Left ventricle myocardium inferior (tissue), 1 donor: ENCODE measurements around the gene L1CAM. TPM values are rescaled to one million over a fixed set of nuclear protein-coding genes. Genes with fewer than 3 reads are reported as not detected.

Experiments
- DNase-seq: peaks from one replicate; pipeline ENCODE4 v3.0.0-alpha.2; 2020
- H3K27ac ChIP-seq: fragments of 200-600 bp; replicated peaks from 2 replicates; pipeline ENCODE4 v1.8.0; 2021
- H3K27me3 ChIP-seq: fragments of 200-600 bp; 2 replicates; pipeline ENCODE4 v1.8.0; 2021; ENCODE audit warnings: low read depth
- H3K36me3 ChIP-seq: fragments of 200-600 bp; 2 replicates; pipeline ENCODE4 v1.8.0; 2021
- H3K4me1 ChIP-seq: fragments of 200-600 bp; 2 replicates; pipeline ENCODE4 v1.8.0; 2021
- H3K4me3 ChIP-seq: fragments of 200-600 bp; 2 replicates; pipeline ENCODE4 v1.8.0; 2021; ENCODE audit warnings: mild to moderate bottlenecking, moderate library complexity
- H3K9me3 ChIP-seq: fragments of 200-600 bp; replicated peaks from 2 replicates; pipeline ENCODE4 v1.8.0; 2021
- intact Hi-C: fragments of 100-400 bp; cut with micrococcal nuclease; formaldehyde crosslinking; loops from one replicate; pipeline ENCODE4 v1.11.0; 2022
- total RNA-seq: library from RNA; stranded (reverse); fragmentation: NEBNext Ultra II Directional; extraction: Animal tissue kit (Norgen Biotek cat#: 25700); gene quantifications from one replicate; pipeline ENCODE4 v1.2.1, GENCODE V29; 2021
- TF ChIP-seq, protein P1 (sequence below): fragments of 200-600 bp; IDR thresholded peaks from 2 replicates; pipeline ENCODE4 v1.8.0; 2021; ENCODE audit warnings: antibody characterized with exemption, mild to moderate bottlenecking, borderline replicate concordance
- donor health status: DM: no; HTN: yes; CAD: no; lungs with severe emphysema.

L1CAM gene
- total RNA-seq, 1 donor from 2014 or later: 4.0 TPM

DNA sequence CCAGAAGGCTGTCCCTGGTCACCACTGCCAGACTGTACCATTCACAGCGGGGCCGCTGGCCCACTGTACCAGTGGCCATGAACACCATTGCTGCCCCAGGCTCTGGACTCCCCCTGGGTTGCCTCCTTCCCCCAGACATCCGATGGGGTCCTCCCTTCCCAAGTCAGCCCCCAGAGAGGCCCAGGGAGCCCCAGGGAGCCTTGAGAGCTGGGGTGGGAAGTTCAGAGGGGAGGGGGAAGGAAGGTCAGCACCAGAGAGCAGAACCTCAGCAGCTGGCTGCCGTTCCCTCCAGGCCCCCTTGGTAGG, 40.5 kb upstream of the L1CAM start:
- intact Hi-C loops: no loop called here

GRCh38 chrX:153925739-153926551, 40.0 kb upstream of the L1CAM start, which contains the start of gene ARHGAP4:
Gene ARHGAP4 (minus strand): TSS chrX:153926264. CDS start chrX:153926202, 62 bp downstream.
- peaks cover 72% of the 10 kb centered on the region for H3K4me1 ChIP-seq
- DNase-seq: no peak
- no peaks in the 10 kb centered on the region for H3K9me3 ChIP-seq
- H3K36me3 ChIP-seq: peaks cover 14% of the 10 kb centered on the region
- peak within 1 kb of the TSS; percentile 97 for H3K27ac ChIP-seq
- TF ChIP-seq, protein P1, sequence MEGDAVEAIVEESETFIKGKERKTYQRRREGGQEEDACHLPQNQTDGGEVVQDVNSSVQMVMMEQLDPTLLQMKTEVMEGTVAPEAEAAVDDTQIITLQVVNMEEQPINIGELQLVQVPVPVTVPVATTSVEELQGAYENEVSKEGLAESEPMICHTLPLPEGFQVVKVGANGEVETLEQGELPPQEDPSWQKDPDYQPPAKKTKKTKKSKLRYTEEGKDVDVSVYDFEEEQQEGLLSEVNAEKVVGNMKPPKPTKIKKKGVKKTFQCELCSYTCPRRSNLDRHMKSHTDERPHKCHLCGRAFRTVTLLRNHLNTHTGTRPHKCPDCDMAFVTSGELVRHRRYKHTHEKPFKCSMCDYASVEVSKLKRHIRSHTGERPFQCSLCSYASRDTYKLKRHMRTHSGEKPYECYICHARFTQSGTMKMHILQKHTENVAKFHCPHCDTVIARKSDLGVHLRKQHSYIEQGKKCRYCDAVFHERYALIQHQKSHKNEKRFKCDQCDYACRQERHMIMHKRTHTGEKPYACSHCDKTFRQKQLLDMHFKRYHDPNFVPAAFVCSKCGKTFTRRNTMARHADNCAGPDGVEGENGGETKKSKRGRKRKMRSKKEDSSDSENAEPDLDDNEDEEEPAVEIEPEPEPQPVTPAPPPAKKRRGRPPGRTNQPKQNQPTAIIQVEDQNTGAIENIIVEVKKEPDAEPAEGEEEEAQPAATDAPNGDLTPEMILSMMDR: no peak
- no peaks in the 10 kb centered on the region for H3K27me3 ChIP-seq
- intact Hi-C loops: no loop called here
- peak within 1 kb of the TSS; percentile 71 for H3K4me3 ChIP-seq

More for the DNA sequence above, 40.5 kb upstream of the L1CAM start:
- H3K27me3 ChIP-seq: no peaks in the 10 kb centered on the region
- TF ChIP-seq, protein P1: no peak
- peaks cover 66% of the 10 kb centered on the region for H3K4me1 ChIP-seq
- peaks cover 20% of the 10 kb centered on the region for H3K36me3 ChIP-seq
- peak overlapping the region; percentile 71 for H3K4me3 ChIP-seq
- H3K9me3 ChIP-seq: no peaks in the 10 kb centered on the region
- H3K27ac ChIP-seq: peak overlapping the region; percentile 97
- DNase-seq: no peak

- intact Hi-C loops: no loop called here
- Histone ChIP-seq H3K4me1 (peaks cover 73% of the 10 kb centered on the region), H3K4me3 (peak overlapping the region; percentile 71)
Measured at GRCh38 chrX:153925387-153925738, 39.4 kb upstream of the L1CAM start.

GRCh38 chrX:153924149-153924861, 38.3 kb upstream of the L1CAM start:
- peaks cover 72% of the 10 kb centered on the region for H3K4me1 ChIP-seq
- H3K36me3 ChIP-seq: no peaks in the 10 kb centered on the region
- no peaks in the 10 kb centered on the region for H3K9me3 ChIP-seq
- H3K27ac ChIP-seq: peak overlapping the region; percentile 97
- no peak for DNase-seq
- TF ChIP-seq, protein P1: peak; percentile 45
- H3K4me3 ChIP-seq: peak overlapping the region; percentile 71
- no peaks in the 10 kb centered on the region for H3K27me3 ChIP-seq
- intact Hi-C loops: no loop called here

More at GRCh38 chrX:153925387-153925738, 39.4 kb upstream of the L1CAM start:
- Histone ChIP-seq H3K27ac (peak overlapping the region; percentile 97), H3K9me3 (no peaks in the 10 kb centered on the region), H3K27me3 (no peaks in the 10 kb centered on the region), H3K36me3 (peaks cover 8% of the 10 kb centered on the region)
- TF ChIP-seq, protein P1: no peak
- DNase-seq: no peak

DNA sequence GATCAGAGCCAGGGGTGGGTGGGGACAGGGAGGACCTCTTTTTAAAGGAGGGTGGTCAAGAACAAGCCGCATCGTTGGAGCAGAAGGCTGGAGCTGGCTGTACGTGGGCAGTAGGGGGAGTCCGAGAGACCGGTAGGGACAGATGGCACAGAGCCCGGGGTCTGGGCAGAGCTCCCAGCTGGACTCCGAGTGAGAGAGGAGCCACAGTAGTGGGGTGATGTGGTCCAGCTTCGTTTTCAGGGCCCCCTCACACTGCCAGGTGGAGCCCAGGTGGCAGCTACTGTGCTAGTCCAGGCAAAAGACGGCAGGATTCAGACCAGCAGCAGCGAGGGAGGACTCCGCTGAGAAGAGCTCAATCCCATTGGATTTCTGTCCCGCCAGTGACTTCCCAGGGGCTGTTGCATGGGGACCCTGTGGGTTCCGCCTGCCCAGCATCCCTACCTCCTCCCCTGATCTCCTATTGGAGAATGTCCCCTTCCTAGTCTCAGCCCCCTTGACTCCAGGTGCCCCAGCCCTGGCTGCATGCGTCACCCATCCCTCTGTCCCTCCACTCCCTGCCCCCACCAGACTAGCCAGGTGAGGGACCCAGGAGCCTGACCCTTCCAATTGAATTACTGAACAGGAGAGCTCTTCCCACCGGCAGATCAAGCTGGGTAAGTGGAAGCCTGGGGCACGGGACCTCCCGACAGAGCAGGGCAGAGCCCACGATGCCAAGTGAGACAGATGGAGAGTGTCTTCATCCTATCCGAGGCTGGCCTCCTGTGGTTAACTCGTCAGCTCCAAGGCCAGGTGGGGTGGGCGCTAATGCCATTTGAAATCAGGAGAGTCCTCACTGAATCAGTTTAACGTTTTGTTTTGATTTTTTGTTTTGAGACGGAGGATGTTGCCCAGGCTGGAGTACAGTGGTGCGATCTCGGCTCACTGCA, 37.2 kb upstream of the L1CAM start:
- peaks cover 63% of the 10 kb centered on the region for H3K4me1 ChIP-seq
- H3K27me3 ChIP-seq: no peaks in the 10 kb centered on the region
- peak overlapping the region; percentile 97 for H3K27ac ChIP-seq
- H3K9me3 ChIP-seq: no peaks in the 10 kb centered on the region
- peak; percentile 79 for DNase-seq
- no peaks in the 10 kb centered on the region for H3K36me3 ChIP-seq
- no peak overlapping the region for H3K4me3 ChIP-seq
- intact Hi-C loops: no loop called here
- TF ChIP-seq, protein P1: peak; percentile 68
